Measurements from ENCODE around the gene LAP3.
"Not testable (repeated sequence)": the region's sequence is repeated elsewhere in the genome, so short reads cannot be mapped to it uniquely, and the experiment has no call there.

The LAP3 gene

DNA sequence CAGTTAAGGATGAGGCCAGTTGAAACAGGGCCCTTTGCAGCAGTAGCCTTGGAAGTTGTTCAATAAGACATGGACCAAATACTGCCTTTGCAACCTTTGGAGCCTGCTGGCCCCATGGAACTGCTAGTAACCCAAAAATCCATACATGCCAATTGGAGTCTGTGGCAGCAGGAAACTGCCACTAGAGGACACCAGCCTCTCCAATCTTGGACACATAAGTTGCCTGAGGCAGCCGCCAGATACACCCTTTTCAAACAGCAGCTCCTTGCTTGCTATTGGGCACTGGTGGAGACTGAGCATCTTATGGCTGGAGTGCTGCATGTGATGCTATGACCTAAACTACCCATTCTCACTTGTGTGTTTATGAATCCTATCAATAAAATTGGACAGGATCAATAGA is 14.8 kb upstream of the LAP3 start:
- no peak for DNase-seq (ENCODE audit: low read depth)

DNA sequence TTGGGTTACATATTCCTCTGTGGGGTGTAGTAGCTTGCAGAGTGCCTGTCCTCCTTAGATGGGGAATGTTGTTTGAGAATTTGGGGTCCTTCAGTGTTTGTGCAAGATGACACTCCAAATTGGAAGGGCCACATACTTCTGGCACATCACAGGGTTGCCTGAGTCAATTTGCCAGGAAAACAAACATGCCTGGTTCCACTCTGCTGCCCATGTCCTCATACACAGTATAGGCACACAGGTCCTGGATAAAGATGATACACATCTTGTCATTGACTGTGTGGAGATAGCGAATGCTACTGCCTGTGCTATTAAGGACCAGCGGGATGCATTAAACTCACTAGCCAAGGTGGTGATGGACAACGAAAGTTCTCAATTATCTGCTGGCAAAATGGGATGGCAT is 11.2 kb upstream of the LAP3 start:
- DNase-seq (ENCODE audit: low read depth), result no peak

DNA sequence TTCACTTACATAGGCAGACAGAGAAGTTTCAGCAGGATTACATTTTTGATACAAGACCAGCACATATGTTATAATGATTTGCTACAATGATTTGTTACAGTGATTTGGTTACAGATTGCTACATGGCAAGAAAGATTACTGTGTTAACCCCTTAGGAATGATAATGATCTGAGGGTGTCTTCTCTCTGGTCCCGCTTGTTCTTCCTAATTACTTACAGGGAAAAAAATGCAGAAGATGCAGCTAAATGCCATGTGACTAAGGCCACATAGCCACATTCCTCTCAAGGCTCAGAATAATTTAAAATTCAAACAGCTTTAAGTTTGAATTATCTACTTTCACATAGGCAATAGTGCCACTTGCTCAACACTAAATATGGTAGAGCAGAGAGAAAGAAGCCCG is 9.7 kb upstream of the LAP3 start:
- DNase-seq (ENCODE audit: low read depth), result no peak

DNA sequence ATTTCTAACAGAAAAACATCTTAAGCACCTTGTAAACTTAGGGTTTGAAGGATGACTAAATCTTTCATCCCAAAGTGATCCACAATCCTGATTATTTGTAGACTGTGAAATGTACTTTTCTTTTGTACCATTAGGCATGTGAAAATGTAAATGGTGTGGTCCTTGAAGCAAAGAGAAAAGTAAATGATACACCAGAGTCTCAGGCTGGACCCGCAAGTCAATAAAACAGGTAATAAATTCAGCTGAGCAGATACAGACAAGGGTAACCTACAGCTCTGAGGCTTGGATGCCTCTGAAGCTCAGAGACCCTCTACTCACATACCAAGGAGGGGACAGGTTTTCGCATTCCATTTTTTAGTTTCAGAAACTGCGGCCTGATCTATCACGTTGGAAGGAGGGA is 2.8 kb upstream of the LAP3 start:
- no peak for DNase-seq (ENCODE audit: low read depth)

DNA sequence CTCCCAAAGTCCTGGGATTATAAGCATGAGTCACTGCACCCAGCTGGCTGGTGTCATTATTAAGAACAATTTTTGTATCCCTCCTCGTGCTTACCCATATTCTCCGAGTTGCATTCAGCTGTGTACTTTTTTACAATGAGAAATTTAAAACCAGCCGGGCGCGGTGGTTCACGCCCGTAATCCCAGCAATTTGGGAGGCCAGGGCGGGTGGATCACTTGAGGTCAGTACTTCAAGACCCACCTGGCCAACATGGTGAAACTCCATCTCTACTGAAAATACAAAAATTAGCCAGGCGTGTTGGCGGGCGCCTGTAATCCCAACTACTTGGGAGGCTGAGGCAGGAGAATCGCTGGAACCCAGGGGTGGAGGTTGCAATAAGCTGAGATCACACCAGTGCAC is 1.8 kb upstream of the LAP3 start:
- DNase-seq (ENCODE audit: low read depth), result not testable (repeated sequence)

DNA sequence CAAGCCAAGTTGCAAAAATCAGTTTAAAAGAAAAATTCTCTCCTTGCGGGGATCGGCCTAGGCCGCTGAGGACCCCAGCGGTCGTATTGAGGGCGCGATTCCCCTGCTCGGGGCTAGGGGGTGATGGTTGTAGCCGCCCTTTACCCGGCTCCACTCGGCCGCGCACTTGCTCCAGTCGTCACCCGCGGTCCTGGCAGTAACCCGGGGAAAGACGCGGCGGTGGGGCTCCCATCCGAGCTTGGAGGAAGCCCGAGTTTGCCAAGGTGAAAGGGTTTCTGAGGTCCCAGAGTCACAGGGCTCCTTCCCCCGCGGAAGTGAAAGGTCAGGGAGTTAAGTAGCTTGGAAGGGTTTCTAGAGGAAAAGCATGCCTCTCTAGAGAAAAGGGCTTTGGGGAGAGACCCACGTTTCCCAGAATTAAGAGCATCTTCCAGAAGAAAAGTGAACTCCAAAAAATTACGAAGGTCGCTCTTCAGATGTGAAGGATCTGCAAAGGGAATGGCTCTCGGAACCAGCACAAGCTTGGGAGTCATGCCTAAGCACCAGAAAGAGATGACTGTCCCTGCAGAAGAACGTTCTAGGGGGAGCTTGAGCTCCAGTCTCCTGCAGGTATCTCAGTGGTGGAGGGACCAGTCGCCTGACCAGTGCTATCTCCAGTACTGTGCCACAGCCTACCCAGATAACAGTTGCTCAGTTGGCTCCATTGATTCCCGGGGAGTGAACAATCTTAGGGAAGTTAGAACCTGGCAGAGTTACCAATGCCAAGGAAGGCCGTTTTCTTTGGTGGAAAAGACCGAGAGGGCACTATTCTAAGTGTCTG is 875 bp downstream of the LAP3 start:
- peak; percentile 30 for DNase-seq (ENCODE audit: low read depth)

DNA sequence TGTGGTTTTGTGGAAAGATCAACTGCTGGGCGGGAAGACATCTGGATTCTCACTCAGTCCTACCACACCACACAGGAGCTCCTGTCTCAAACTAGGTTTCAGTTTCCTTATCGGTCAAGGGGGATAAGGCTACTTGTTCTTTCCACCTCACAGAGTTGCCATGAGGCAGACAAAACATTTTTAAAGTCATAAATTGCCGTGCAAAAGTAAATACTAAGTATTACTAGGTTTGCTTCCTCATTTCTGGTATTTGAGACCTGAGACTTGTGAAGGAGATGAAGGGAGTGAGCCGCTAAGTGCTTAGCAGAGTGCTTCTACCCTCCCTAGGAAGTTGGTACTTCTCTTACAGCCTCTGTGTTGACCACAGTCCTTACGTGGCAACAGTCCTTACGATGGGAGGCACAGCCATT is 1.5 kb downstream of the LAP3 start:
- peak; percentile 23 for DNase-seq (ENCODE audit: low read depth)

DNA sequence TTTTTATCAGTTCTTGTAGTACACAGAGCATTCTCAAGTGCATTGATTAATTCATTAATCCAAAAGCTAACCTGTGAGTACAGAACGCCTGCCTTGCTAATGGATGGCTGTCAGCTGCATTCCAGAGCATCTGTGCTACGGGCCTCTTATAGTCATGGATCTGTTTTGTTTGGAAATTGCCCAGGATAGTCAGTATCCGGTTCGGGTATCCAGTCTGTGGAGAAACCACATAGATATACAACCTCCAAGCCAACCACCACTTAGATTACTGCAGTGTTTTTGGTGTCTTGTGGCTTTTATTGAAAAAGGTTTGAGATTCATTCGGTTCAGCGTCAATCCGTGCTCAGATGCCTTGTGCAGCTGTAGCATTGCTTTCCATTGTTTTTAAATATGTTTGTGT is 4.0 kb downstream of the LAP3 start:
- DNase-seq (ENCODE audit: low read depth), result peak; percentile 81

DNA sequence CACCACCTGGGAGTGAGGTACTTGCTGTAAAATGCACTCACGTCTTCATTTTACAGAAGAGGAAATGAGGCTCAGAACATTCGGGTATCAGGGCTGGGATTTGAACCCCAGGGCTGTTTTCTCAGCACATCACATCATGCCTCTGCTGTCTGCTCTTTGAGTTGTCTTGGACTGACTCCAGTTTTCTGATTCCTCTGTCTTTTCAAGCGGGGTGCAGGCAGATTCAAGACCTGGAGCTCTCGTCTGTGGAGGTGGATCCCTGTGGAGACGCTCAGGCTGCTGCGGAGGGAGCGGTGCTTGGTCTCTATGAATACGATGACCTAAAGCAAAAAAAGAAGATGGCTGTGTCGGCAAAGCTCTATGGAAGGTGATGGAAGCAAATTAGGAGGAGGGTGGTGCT is 6.3 kb downstream of the LAP3 start:
- no peak for DNase-seq (ENCODE audit: low read depth)

DNA sequence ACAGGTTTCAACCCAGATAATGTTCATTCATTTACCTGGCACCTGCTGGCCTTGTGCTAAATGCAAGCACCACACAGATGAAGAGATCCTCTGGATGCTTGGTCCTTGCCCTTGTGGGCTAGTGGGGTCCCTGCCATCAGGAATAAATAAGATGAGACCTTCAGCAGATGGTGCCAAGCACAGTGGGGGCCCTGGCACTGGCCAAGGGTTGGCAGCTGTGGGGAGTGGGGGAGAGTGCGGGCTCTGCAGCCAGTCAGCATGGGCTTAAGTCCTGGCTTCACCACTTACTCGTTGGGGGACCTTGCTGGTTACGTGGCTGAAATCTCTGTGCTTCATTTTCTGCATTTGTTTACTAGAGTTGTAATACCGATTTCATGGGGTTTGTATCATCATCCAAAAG is 6.9 kb downstream of the LAP3 start:
- no peak for DNase-seq (ENCODE audit: low read depth)

DNA sequence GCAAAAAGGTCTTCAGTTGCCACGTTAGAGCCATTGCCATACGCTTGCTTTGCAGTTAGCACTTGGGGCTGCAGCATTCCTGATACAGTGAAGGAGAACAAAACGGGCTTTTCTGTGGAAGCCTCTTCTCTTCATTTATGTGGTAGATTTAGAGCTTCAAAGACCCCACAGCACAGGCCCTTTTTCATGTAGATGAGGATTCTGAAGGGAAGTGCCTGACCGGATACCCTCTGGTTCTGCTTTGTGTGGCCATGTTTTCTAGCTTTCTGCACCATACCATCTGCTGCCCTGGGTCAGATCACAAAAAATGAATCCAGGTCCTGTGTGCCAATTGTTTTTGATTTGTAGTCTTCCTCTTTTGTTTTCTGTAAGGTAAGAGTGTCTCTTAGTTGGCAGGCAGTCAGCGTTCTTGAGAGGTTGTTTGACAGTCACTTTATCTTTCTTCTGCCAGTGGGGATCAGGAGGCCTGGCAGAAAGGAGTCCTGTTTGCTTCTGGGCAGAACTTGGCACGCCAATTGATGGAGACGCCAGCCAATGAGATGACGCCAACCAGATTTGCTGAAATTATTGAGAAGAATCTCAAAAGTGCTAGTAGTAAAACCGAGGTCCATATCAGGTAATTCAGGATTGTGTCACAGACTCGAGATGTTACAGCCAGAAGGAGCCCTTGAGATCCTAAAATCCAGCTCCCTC is 7.7 kb downstream of the LAP3 start:
- DNase-seq (ENCODE audit: low read depth), result no peak

DNA sequence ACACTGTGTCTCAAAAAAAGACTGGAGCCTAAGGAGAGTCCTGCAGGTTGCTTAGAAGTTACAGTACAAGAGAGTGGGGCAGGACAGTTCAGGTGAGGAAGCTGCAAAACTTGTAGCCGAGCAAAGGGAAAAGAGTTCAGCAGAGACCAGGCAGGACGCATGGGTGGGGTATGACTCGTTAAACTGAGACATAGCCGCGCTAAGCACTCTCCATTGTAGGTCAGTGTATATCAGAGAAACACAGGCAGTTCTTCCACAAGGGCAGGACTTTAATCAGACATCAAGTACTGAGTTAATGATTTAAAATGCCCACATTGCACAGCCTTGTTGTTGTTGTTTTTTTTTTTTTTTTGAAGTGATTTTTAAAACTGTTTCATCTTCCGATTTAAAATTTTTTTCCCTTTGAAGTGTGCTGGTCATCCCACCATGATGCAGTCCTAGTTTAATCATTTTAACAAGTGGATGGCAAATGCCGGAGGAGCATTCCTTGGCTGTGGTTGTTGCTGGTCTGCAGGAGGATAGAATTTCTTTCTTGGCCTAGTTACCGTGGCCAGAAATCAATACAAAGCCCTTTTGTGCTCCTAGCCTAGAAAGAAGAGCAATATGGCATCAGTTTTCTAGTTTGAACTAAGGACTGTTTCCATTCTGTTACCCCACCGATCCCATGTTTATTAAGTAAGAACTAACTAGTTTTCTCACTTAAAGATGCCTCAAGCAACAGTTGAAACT is 10.3 kb downstream of the LAP3 start:
- no peak for DNase-seq (ENCODE audit: low read depth)

DNA sequence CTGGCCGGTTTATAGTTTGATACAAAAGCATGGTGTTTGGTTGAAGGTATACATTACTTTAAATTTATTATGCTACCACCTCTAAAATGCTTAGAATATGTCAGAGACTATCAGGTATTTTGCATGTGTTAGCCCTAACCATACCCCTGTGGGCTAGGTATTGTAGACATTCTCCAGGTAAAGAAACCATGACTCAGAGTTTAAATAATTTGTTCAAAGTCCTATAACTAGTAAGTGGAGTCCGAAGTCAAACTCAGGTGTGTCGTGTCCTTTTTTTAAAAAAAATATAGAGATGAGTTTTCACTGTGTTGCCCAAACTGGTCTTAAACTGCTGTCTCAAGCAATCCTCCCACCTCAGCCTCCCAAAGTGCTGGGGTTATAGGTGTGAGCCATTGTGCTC is 12.4 kb downstream of the LAP3 start:
- DNase-seq (ENCODE audit: low read depth), result no peak

DNA sequence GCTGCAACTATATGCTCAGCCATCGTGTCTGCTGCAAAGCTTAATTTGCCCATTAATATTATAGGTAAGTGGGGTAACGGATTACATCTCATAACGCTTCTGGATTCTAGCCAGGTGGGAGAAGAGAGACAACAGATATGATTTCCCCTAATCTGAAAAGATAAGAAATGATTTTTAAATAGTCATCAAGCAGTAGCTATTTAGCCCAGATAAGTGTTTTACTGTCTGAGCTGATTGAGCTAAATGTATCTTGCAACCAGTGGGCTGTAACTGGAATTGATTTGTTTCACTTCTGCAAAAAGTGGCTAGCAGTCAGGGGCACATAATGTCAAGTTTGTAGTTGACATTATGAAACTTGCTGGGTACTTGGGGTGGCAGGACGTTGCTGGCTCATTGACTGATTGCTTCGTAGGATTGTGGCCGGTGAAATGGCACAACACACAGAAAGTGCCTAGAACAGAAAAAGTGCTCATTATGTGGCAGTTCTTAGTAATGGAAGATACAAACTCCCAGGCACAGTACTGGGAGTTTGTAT is 18.5 kb downstream of the LAP3 start:
- DNase-seq (ENCODE audit: low read depth), result no peak

DNA sequence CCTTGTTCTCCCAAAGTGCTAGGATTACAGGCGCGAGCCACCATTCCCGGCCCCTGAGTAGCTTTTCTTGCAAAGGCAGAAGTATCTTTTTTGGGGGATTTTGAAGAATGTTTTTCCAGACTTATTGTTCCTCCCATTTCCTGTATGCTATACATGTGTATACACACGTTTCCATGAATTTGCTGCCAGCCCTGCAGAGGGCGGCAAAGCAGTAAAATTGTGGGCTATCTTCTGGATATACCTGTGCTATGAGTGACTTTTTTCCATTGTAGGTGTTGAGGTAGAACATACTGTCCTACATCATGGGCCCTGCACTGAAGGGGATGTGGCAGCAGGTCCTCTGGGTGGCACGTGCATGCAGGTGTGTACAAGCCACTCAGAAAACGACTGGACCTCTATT is 20.5 kb downstream of the LAP3 start:
- peak; percentile 21 for DNase-seq (ENCODE audit: low read depth)

DNA sequence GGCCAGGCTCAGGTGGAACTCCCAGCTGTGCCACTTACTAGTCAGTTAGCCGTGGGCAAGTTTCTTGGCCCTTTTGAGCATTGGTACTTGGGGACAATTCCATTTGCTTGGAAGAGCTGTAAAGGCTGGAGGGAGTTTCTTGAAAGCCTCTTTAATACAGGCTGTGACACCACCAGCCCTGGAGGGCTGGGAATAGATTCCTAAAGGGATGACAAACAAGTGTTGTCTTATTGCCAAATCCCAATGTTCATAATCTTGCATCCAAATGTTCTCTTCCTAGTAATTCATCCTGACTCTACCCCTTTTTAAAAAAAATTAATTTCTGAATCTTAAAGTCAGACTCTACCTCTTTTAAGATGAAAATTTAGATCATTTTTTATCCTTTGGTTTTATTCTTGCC is 22.8 kb downstream of the LAP3 start:
- DNase-seq (ENCODE audit: low read depth), result no peak

DNA sequence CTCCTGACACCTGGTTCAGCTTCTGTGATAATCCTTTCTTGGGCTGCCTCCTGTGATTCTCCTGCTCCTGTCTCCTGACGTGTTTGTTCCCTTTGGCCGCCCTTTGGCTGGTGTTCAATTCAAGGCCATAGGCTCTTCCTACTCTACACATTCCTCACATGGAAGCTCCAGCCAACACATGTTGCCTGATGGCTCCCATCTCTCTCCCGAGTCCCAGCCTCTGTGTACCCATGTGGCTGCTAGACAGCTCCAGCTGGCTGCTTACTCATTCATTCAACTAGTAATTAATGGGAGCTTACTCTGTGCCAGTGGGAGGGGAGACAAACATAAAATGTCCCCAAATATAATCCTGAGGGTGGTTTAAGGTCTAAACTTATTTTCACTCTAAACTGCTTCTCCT is 28.2 kb downstream of the LAP3 start:
- DNase-seq (ENCODE audit: low read depth), result no peak

DNA sequence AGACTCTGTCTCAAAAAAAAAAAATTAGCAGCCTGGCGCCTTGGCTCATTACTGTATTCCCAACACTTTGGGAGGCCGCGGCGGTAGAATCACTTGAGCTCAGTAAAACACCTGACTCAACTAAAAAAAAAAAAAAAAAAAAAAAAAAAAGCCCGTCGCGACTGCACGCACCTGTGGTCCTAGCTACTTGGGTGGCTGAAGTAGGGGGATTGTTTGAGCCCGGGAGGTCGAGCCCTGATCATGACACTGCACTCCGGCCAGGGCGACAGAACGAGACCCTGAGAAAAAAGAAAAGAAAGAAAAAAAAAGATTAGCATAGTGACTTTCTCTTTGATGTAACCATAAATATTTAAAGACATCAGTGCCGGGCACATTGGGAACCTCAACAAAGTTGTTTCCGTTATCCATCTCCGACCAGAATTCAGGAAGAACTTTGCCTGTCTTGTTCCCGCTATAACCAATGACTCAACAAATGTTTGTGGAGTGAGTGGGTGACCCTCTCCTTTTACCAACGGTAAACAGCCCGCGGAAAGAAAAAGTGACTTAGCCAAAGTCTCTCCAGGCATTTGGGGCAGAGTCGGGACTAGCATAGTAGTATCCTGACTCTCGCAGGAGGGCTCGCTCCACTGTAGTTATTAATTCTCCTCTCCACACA is 36.9 kb downstream of the LAP3 start:
- peak; percentile 71 for DNase-seq (ENCODE audit: low read depth)

DNA sequence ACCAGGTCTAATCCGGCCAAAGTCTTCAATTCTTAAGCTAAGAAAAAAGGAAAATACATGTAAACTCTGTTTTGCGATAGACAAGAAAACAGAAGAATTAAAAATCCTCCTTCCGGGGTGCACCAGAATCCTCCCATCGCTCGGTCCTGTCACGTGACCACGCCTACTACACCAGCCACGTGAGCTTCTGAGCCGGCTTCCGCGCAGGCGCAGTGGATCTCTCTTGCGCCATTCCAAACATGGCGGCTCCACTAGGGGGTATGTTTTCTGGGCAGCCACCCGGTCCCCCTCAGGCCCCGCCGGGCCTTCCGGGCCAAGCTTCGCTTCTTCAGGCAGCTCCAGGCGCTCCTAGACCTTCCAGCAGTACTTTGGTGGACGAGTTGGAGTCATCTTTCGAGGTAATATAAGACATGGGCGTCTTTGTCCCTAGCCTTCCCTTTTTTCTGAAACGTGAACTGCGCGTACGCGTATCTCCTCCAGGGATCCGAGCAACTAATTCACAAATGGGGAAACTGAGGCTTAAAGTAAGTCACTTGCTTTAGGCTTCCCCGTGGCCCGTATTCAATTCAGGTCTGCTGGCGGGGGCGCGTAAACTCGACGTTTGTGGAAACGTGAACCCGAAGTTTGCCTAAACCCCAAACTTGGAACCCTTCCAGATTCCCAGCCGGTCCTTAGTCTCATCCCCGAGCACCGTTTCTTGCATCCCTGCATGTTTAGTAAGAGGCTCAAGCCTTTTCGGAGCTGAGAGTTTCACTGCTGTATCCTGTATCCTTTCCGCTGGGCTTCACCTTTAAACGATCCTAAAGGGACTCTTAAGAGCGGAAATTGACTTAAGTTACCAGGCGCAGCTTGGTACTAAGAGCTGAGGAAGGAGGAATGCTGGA is 37.7 kb downstream of the LAP3 start, which contains the start of gene MED28:
TSS of gene MED28 (plus strand) at position 226 of the 884 bp plus-strand sequence. CDS start at position 240, 14 bp downstream.
- DNase-seq (ENCODE audit: low read depth), result peak; percentile 92

DNA sequence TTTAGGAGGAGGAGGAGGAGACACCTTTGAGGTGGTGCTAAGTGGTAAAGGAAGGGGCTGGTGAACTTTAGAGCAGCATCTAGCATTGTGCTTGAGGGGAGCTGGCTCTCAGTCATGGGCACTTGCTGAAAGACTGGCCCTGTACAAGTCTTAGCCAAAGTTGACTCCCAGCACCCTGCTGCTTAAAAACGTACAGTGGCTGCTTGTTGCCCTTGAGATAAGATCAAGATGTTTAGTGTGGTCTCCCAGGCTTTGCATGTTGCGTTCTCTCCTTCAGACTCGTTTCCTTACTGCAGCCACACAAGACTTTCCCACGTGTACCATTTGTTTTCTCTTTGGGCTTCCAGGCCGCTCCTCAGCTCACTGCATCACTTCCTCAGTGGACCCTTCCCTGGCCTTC is 39.3 kb downstream of the LAP3 start:
- DNase-seq (ENCODE audit: low read depth), result no peak

DNA sequence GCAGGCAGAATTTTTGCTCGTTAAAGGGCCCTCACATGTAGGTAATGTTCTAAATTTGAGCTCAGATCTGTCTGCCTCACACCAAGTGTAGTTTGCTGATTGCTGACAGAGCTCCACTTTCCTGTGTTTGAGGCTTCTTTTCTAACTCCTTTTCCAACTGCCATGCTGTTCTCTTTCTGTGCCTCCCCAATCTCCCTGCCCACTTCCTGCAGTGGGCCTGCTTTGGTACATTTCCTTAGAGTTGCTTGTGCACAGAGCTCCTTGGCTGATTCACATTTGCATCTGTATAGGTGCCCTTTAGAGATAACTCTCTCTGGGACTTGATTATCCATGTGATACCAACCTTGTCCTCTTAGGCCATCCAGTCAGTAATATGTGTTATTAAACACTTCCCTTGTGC is 41.9 kb downstream of the LAP3 start:
- no peak for DNase-seq (ENCODE audit: low read depth)

Data from iris pigment epithelial cell (primary cell).